HG02970 (cell line): ENCODE data around the gene ELFN2.
"Not testable (repeated sequence)": the region's sequence is repeated elsewhere in the genome, so short reads cannot be mapped to it uniquely, and the experiment has no call there.

ENCODE experiments used
- ATAC-seq: cut with Tn5 transposase; IDR thresholded peaks from one replicate; pipeline ENCODE4 v1.9.1; 2021; ENCODE audit warnings: mild to moderate bottlenecking, moderate library complexity, moderate number of reproducible peaks; ENCODE audit not compliant: unreplicated experiment, low FRiP score

Gene ELFN2

GRCh38 chr22:37342065-37342464 is 85.2 kb downstream of the ELFN2 start:
- ATAC-seq, result no peak

- no peak for ATAC-seq
Observed at GRCh38 chr22:37340331-37341262, 86.7 kb downstream of the ELFN2 start.

- ATAC-seq, result no peak
Observed at GRCh38 chr22:37338539-37339246, 88.6 kb downstream of the ELFN2 start.

- no peak for ATAC-seq
Observed at GRCh38 chr22:37337204-37337943, 89.9 kb downstream of the ELFN2 start.

DNA sequence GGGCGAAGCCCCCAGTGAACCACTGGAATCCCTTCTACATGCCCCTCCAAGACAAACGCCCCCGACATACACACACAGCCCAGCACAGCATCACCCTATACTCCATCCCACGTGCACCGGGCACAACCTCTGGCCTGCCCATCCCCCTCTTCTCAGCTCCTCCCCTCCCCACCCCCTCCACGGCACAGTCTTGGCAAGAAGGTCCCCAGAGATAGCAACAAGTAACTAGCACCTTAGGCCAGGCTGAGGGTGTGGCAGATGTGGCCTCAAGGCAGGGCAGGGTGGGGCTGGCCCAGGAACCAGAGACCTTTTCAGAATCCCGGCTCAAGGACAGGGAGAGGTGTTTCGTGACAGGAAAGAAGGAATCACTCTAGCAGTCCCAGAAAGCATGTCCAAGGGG is 90.7 kb downstream of the ELFN2 start:
- no peak for ATAC-seq

DNA sequence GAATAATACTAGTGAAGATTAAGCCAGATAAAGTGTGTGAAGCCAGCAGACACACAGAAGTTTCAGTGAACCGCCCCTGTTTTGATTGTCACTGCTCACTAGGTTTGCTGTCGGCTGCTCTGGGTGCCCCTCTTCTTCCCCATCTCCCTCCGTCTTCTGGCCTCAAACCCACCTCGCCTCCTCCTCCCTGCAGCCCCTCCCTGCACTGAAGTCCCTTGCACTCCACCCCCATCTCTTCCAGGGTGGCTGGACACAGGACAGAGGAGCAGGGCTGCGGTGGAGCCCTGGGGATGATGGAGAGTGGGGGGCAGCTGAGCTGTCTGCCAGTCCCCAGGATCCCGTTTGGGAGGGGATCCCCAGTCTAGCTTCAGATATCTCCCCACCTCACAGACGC is 91.5 kb downstream of the ELFN2 start:
- ATAC-seq, result no peak

- ATAC-seq, result no peak
Observed at GRCh38 chr22:37334859-37335805, 92.1 kb downstream of the ELFN2 start.

DNA sequence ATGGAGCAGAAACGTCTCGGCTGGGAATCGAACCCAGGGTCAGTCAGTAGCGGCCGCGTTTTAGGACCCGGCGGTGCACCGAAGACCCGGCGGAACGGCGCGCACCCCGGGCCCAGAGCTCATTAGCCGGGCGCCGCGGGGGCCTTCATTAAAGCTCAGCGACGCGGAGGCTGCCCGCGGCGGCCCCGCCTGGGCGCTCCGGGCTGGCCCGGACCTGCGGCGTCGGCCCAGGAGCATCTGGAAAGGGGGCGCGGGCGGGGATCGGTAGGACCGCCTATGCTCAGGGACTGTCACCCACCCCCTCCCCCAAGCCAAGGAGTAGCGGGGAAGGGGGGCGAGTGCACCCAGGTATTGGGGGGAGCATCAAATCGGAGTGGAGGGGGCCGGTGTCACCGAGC is 92.8 kb downstream of the ELFN2 start:
- ATAC-seq, result no peak

- ATAC-seq, result no peak
Observed at GRCh38 chr22:37333724-37334460, 93.4 kb downstream of the ELFN2 start.

DNA sequence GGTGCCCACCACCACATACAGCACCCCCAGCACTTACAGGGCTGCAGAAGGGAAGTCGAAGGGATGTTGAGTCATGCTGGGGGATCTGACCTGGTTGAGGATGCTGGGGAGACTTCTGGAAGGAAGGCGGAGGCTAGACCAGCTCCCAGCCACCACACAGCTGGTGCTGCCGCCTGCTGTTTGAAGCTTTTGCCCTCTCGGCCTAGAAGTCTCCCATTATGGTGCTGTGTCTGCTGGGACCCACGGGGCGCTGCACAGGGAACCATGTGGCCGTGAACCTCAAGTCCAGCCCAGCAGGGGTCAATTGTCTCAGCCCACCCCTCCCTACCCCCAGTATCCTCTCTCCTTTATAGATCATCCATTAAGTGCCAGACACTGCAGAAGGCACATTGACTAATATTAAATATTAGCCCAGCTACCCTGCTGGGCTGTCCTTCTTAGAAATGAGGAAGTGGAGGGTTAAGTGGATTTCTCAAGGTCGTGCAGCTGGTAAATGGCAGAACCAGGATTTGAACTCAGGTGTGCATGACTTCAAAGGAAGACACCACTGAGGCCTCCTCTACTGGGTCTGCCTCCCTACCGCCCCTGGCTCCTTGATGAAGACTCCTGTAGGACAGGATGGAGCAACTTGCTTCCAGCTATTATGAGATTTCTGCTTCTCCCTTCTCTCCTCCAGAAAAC is 95.3 kb downstream of the ELFN2 start:
- no peak for ATAC-seq

GRCh38 chr22:37331034-37331428 is 96.2 kb downstream of the ELFN2 start:
- ATAC-seq, result no peak

DNA sequence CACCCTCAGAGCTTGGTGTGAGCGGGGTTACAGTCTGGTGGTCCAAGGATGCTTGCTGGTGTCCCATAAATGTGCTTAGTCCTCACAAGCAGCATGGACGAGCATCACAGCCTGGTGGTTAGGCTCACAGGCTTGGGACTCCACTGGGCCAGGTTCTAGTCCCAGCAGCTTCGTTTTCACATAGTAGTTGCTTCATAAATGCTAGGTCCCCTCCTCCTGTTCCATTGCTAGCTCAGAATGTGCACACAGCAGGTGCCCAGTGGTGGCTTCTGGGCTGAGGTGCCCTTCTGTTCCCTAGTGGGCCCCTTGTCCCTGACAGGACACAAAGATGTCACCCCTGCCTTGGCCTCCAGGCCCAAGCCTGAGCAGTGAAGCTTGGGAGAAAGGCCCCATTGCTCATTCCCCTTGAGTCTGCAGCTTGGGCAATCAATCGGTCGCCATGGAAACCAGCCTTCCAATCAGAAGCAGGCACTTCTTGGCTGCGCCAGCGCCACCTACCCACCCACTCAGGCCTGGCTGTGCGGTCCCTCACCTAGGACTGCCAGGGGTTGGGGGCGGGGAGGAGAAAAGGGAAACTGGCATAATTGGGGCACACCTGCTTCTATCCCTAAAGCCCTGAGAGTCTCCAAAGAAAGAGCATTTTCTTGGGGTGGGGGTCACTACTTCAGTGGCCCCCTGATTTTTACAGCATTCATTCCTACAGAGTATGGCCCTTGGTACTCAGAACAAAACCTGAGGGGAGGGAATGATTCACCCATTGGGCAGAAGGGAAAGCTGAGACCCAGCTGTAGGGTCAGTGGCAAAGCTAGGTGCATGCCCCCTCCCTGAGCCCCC is 96.9 kb downstream of the ELFN2 start:
- ATAC-seq, result no peak

DNA sequence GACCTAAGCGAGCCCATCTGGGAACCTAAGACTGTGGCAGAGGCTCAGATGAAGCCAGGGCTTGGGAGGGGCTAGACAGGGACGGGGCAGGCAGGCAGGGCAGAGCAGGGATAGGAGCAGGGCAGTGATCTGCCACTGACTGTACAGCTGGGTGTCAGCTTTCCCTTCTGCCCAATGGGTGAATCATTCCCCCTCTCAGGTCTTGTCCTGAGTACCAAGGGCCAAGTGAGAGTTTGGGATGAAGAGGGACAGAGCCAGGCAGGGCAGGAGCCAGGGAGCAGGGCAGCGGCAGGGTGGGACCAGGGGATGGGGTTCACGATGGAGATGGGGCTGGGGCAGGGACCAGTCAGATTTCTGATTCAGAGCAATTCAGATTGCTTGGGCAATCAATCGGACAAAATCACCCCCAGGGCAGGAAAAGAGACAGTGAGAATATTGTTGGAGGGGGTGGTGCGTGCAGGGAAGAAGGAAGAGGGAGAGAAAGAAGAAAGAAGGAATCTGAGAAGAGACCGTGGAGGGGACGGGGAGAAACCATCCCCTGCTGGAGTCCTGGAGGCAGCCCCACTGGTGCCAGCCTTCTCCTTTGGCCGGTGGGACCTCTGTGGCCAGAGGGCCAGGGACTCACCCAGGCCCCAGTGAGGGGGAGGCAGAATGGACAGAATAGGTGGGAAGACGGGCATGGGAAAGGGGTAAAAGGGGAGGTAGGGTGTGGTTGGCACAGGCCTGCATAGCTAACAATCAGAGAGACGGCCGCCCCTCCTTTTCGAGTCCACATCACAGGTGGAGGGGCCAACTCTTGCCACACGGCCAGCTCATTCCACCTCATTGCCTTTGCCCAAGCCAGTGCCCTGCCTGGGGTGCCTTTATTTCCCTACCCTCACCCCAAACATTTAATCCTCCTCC is 97.8 kb downstream of the ELFN2 start:
- ATAC-seq, result no peak

GRCh38 chr22:37328538-37329237 is 98.6 kb downstream of the ELFN2 start:
- ATAC-seq, result not testable (repeated sequence)

DNA sequence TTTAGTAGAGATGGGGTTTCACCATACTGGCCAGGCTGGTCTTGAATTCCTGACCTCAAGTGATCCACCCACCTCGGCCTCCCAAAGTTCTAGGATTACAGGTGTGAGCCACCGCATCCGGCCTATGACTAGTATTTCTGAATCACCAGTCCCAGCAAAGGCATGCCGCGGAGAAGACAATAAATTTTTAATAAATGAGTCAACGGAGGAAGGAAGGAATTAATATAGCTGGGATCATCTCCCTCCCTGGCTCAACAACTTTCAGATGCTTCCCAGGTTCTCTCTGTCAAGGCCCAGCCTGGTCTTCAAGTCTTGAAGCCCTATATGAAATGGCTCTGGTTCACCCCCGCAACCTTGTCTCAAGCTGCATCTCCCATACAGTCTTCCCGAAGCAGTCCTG is 99.3 kb downstream of the ELFN2 start:
- no peak for ATAC-seq

- no peak for ATAC-seq
Observed at GRCh38 chr22:37326726-37327125, 100.6 kb downstream of the ELFN2 start.
